ENCODE results near the gene NCBP2. TPM values are rescaled to one million over a fixed set of nuclear protein-coding genes. Genes with fewer than 3 reads are reported as not detected.

The NCBP2 gene
- total RNA-seq, 1 experiment from 2014 or later = 120 TPM

GRCh38 chr3:196970547-196971093, 28.3 kb upstream of the NCBP2 start:
- peaks cover 41% of the 10 kb centered on the region for H3K27me3 ChIP-seq (ENCODE audit: insufficient read depth, low read length)

More at GRCh38 chr3:196970547-196971093, 28.3 kb upstream of the NCBP2 start:
- H4K5ac ChIP-seq (ENCODE audit: insufficient read length, low read depth, low read length) = no peak overlapping the region
- Mint-ChIP-seq H3K9me3 (peaks cover 11 to 17% of the 10 kb centered on the region in 2 experiments), H3K4me1 (peaks cover 3 to 13% of the 10 kb centered on the region in 2 experiments; a peak in 3 of 4 replicates), H3K27me3 (ENCODE audit: low read depth) (peaks cover 66% of the 10 kb centered on the region), H3K4me3 (peak overlapping the region; percentile 39 to 75), H3K36me3 (ENCODE audit: insufficient read depth in 1 of 3, low read depth in 3 of 3) (peaks cover 0 to 8% (median 4%) of the 10 kb centered on the region in 3 experiments; a peak in 2 of 7 replicates), H3K27ac (no peak overlapping the region)
- H4K8ac ChIP-seq (replicated peaks; ENCODE audit: insufficient read length, low read depth, low read length) = no peak overlapping the region
- no peak overlapping the region for H2AFZ ChIP-seq (ENCODE audit: low read length)
- H2BK20ac ChIP-seq (ENCODE audit: low read depth, low read length, poor library complexity, severe bottlenecking) = no peak overlapping the region
- no peaks in the 10 kb centered on the region for H3K79me2 ChIP-seq (ENCODE audit: insufficient read depth, low read length)
- H3K4ac ChIP-seq (ENCODE audit: low read depth, low read length) = no peak overlapping the region
- no peaks in the 10 kb centered on the region for H3K4me1 ChIP-seq (ENCODE audit: insufficient read depth, low read length)
- no peak overlapping the region for H3K23ac ChIP-seq (ENCODE audit: insufficient read length, low read depth, low read length)
- no peak overlapping the region for H3K18ac ChIP-seq (ENCODE audit: insufficient read length, low read depth, low read length)
- no peaks in the 10 kb centered on the region for H3K23me2 ChIP-seq (ENCODE audit: insufficient read length, low read depth, low read length, poor library complexity, severe bottlenecking)
- no peak overlapping the region for H3K14ac ChIP-seq (ENCODE audit: insufficient read depth, low read length)
- no peak overlapping the region for H3K9ac ChIP-seq (ENCODE audit: extremely low read depth, insufficient read length, low read length)
- WGBS (ENCODE audit: extremely low coverage, insufficient read length, low lambda C conversion rate) = no CpG with 5 or more reads among the region's 15 CpGs
- no peak for TF ChIP-seq CTCF (conservative IDR thresholded peaks at IDR 0.05)
- no peak overlapping the region for H3K56ac ChIP-seq (ENCODE audit: insufficient read length, low read depth, low read length)
- no peaks in the 10 kb centered on the region for H4K20me1 ChIP-seq (ENCODE audit: control insufficient read depth, insufficient read depth, insufficient read length)
- no peak for DNase-seq
- H4K91ac ChIP-seq (ENCODE audit: insufficient read length, low read depth, low read length) = no peak overlapping the region
- H3T11ph ChIP-seq (ENCODE audit: low read length) = no peak overlapping the region
- no peak overlapping the region for H3K4me2 ChIP-seq (ENCODE audit: insufficient read depth, insufficient read length, low read length)
- no peak overlapping the region for H3K27ac ChIP-seq (ENCODE audit: insufficient read length, low read depth, low read length)
- no peak overlapping the region for H2BK5ac ChIP-seq (ENCODE audit: insufficient read length, low read length)
- peaks cover 3% of the 10 kb centered on the region for H3K9me3 ChIP-seq (ENCODE audit: control insufficient read depth, low read depth, low read length)
- H2AK5ac ChIP-seq (ENCODE audit: insufficient read length, low read length) = no peak overlapping the region
- H3K79me1 ChIP-seq (ENCODE audit: insufficient read depth, low read depth, low read length, poor library complexity, severe bottlenecking) = no peaks in the 10 kb centered on the region
- no peak overlapping the region for H2BK120ac ChIP-seq (ENCODE audit: low read depth, low read length, poor library complexity, severe bottlenecking)
- no peak overlapping the region for H2BK12ac ChIP-seq (ENCODE audit: insufficient read length, low read depth, low read length)
- no peak overlapping the region for H2BK15ac ChIP-seq (ENCODE audit: low read depth, low read length)
